ENCODE data around the gene EIF2D. TPM values are rescaled to one million over a fixed set of nuclear protein-coding genes. Genes with fewer than 3 reads are reported as not detected.

The EIF2D gene
- total RNA-seq, 2 donors from 2014 or later, result 25.9 to 55.4 TPM

GRCh38 chr1:206586501-206587445, 25.5 kb downstream of the EIF2D start:
- Histone ChIP-seq H3K9me3 (no peaks in the 10 kb centered on the region), H3K4me3 (no peak overlapping the region), H3K4me1 (peaks cover 9% of the 10 kb centered on the region), H3K36me3 (replicated peaks in 1 of 2; ENCODE audit: insufficient read depth in 1 of 2, low read depth in 2 of 2) (peaks cover 0 to 6% of the 10 kb centered on the region in 2 donors), H3K27ac (peak overlapping the region in 3 of 4 donors; percentile 11 to 51 (median 32)), H3K27me3 (no peaks in the 10 kb centered on the region)
- DNase-seq (peak in 3 of 4 donors; percentile 24 to 42 (median 39)), ATAC-seq (no peak)
- TF ChIP-seq POLR2A (IDR thresholded peaks at IDR 0.05) (no peak), CTCF (IDR thresholded peaks at IDR 0.05) (no peak)
- intact Hi-C loops (cut with DNase I), result no loop called here
- WGBS, 2 donors, result 43 to 58% methylated on average over 13 of the region's 13 CpGs

- Histone ChIP-seq H3K36me3 (replicated peaks in 1 of 2; ENCODE audit: insufficient read depth in 1 of 2, low read depth in 2 of 2) (peaks cover 0 to 4% of the 10 kb centered on the region in 2 donors), H3K4me3 (no peak overlapping the region), H3K4me1 (peaks cover 11% of the 10 kb centered on the region), H3K9me3 (no peaks in the 10 kb centered on the region), H3K27me3 (no peaks in the 10 kb centered on the region), H3K27ac (no peak overlapping the region)
- intact Hi-C loops (cut with DNase I), result no loop called here
- ATAC-seq (no peak), DNase-seq (no peak)
- no peak for TF ChIP-seq POLR2A (IDR thresholded peaks at IDR 0.05)
- no peak for TF ChIP-seq CTCF (IDR thresholded peaks at IDR 0.05)
- 74 to 83% methylated on average over 4 of the region's 4 CpGs for WGBS, 2 donors
These were observed 27.6 kb downstream of the EIF2D start for GRCh38 chr1:206584683-206585082.

GRCh38 chr1:206583707-206584648, 28.3 kb downstream of the EIF2D start:
- ATAC-seq (peak; percentile 64), DNase-seq (peak; percentile 78 to 85 (median 81))
- 69 to 80% methylated on average over 13 to 16 of the region's 16 CpGs for WGBS, 2 donors
- Histone ChIP-seq H3K4me1 (peaks cover 11% of the 10 kb centered on the region), H3K27me3 (no peaks in the 10 kb centered on the region), H3K36me3 (replicated peaks in 1 of 2; ENCODE audit: insufficient read depth in 1 of 2, low read depth in 2 of 2) (peaks cover 0 to 4% of the 10 kb centered on the region in 2 donors), H3K9me3 (no peaks in the 10 kb centered on the region), H3K27ac (peak overlapping the region in 1 of 4 donors; percentile 27), H3K4me3 (no peak overlapping the region)
- intact Hi-C loops (cut with DNase I), result loop anchor here (2.0 kb wide), 1 partner anchor 97 kb away; no protein-coding TSS in a partner anchor
- TF ChIP-seq POLR2A (IDR thresholded peaks at IDR 0.05) (no peak), CTCF (IDR thresholded peaks at IDR 0.05) (peak; percentile 80 to 92 (median 89))

- no peak overlapping the region for H3K4me3 ChIP-seq
- H3K27me3 ChIP-seq, result no peaks in the 10 kb centered on the region
- H3K36me3 ChIP-seq (replicated peaks in 1 of 2; ENCODE audit: insufficient read depth in 1 of 2, low read depth in 2 of 2), result peaks cover 0 to 4% of the 10 kb centered on the region in 2 donors
- peak overlapping the region in 1 of 4 donors; percentile 27 for H3K27ac ChIP-seq
- ATAC-seq, result no peak
- H3K9me3 ChIP-seq, result no peaks in the 10 kb centered on the region
- DNase-seq, result no peak
- TF ChIP-seq POLR2A (IDR thresholded peaks at IDR 0.05) (no peak), CTCF (IDR thresholded peaks at IDR 0.05) (no peak)
- WGBS, 2 donors, result 70 to 77% methylated on average over 13 to 18 of the region's 18 CpGs
- peaks cover 11% of the 10 kb centered on the region for H3K4me1 ChIP-seq
- intact Hi-C loops (cut with DNase I), result loop anchor here (2.0 kb wide), 1 partner anchor 96 kb away; no protein-coding TSS in a partner anchor
These were observed 29.1 kb downstream of the EIF2D start for GRCh38 chr1:206582971-206583706.

Measured in body of pancreas (tissue), 4 donors.